Measurements from ENCODE around the gene SPDYE9.
"Not testable (repeated sequence)": the region's sequence is repeated elsewhere in the genome, so short reads cannot be mapped to it uniquely, and the experiment has no call there.

The SPDYE9 gene, protein sequence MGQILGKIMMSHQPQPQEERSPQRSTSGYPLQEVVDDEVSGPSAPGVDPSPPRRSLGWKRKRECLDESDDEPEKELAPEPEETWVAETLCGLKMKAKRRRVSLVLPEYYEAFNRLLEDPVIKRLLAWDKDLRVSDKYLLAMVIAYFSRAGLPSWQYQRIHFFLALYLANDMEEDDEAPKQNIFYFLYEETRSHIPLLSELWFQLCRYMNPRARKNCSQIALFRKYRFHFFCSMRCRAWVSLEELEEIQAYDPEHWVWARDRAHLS

DNA sequence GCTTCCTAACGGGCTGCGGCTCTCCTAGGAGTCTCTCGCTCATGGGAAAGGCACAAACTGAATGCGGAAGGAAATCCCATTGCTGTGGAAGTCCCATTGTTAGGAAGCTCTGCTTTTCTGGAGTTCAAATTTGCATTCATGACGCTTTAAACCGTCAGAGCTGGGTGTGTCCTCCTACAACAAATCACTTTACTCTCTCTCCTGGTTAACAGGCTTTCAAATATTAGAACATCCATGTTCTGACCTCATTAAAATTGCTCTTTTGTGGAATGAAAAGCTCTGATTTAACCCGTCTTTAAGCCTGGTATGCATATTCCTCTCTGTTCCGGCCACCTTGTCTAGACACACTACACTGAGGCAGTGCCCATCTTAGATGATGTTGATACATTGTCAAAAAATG is at the start of gene SPDYE9:
Gene SPDYE9, minus strand, starts transcription at position 101 of the 400 bp plus-strand sequence. CDS start 1,800 bp downstream, outside the sequence.
- CTCF ChIA-PET; H3K27ac ChIP-seq; DNase-seq (ENCODE audit: low spot score); POLR2A ChIA-PET (ENCODE audit: low non-redundant PET): not testable (repeated sequence)

DNA sequence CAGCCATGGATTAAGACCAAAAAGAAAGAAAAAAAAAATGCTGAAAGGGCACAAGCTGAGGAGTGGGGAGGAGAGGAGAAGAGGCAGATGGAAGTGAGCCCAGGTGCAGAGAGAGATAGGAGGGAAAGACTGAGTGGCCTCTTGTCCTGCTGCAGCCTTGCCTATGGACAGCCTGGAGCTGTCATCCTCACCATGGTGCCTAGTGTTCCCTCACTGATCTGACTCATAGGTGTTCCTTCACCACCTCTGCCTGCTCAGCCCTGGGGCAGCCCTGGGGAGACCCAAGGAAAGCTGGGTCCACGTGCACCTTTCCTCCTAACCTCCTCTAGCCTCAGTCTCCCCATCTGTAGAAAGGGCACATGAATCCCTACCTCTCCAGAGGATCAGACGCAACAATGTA is 49.0 kb upstream of the SPDYE9 start:
- CTCF ChIA-PET; DNase-seq (ENCODE audit: low spot score); H3K27ac ChIP-seq; POLR2A ChIA-PET (ENCODE audit: low non-redundant PET): not testable (repeated sequence)

DNA sequence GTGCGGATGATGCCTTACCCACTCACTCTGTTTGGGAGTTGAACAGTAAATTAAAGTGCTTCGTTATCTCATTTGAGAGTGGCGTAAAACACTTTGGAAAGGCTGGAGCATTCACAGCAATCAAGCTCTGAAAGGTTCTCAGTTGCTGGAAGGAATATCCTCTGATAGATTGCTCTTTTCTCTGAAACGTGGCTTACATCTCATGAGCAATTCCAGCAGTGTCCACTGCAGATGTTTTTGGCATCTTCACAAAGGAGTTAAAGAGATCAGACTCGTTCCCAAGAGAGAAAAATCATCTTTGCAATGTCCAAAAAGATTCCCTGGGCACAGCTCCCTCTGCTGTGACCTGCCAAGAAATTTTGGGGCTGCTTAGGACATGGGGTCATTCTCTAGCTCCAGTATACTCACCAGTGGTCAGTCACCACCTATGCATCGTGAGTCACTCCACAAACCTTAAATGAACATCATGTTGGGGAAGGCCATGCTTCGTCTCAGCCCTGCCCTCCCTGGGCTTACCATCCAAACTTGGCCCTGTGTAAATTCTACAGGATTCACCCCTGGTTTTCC is 46.9 kb upstream of the SPDYE9 start:
- CTCF ChIA-PET; H3K27ac ChIP-seq; DNase-seq (ENCODE audit: low spot score); POLR2A ChIA-PET (ENCODE audit: low non-redundant PET): not testable (repeated sequence)

DNA sequence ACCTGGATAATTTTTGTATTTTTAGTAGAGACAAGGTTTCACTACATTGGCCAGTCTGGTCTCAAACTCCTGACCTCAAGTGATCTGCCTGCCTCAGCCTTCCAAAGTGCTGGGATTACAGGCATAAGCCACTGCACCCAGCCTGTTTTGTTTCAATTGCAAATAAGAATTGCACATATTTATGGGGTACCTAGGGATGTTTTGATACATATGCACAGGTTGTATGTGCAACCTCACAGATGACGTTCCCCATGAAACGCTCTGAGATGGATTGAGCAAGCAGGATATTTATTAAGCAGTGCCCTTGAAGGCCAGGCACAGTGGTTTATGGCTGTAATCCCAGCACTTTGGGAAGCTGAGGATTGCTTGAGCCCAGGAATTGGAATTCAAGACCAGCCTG is 44.8 kb upstream of the SPDYE9 start:
- DNase-seq (ENCODE audit: low spot score); H3K27ac ChIP-seq; POLR2A ChIA-PET (ENCODE audit: low non-redundant PET); CTCF ChIA-PET: not testable (repeated sequence)

DNA sequence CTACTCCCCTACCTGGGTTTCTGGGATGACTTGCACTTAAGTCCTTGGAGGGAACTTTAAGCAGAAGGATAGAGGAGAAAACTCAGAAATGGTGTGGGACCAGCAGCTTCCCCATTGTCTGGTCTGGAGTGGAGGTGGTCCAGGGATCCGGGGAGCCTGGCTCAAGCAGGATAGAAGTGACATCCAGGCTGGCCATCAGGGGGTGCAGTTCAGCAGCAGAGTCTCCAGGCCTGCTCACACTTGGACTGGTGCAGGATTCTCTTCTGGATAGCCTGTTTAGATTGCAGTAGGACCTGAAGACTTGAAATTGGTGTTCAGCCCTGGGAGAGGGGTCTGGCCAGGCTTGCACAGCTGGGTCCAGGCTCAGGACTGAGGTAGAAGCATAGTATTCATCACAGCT is 38.3 kb upstream of the SPDYE9 start:
- H3K27ac ChIP-seq; POLR2A ChIA-PET (ENCODE audit: low non-redundant PET); DNase-seq (ENCODE audit: low spot score); CTCF ChIA-PET: not testable (repeated sequence)

DNA sequence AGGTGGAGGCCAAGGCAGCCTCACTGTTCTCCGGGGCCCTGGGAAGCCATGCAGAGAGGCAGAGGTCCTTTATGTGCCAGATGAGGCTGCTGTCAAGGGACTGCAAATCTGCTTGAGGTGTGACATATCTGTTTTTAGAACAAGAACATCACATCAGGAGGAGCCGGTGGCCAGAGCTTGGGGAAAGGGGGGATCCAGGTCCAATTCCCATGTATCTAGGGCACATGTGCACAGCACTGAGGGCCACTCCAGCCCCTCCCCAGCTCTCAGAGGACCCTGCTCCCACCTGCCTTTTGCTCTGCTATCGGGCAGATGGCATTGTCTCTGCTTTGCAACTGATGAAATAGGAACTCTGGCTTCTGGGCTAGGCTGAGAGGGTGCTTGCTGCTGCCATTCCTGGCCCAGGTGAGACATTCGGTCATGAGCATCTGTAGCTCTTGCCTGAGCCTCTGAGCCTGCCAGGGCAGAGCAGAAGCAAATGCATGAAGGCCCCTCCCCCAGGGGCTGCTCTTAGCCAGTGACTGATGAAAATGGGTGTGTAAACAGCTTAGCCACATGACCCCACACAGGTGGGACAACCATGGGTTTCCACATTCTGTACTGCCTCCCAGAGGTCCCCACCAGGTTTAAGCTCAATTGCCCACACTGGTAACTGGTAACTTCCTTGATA is 37.1 kb upstream of the SPDYE9 start:
- POLR2A ChIA-PET (ENCODE audit: low non-redundant PET); DNase-seq (ENCODE audit: low spot score); CTCF ChIA-PET; H3K27ac ChIP-seq: not testable (repeated sequence)

DNA sequence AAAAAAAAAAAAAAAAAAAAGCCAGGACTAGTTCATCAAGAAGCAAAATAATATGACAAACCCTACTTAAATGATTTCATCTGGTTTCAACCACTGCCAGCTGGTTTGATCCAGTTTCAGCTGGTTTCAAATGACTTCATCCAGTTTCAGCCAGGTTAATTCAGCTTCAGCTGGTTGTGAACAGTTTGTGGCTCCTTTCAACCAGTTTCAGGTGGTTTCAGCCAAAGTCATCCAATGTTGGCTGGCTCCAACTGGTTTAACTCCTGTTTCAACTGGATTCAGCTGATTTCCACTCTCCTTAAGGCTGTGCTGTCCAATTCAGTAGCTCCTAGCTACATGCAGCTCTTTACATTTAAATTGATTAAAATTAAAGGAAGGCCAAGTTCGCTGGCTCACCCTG is 32.3 kb upstream of the SPDYE9 start:
- DNase-seq (ENCODE audit: low spot score); CTCF ChIA-PET; H3K27ac ChIP-seq; POLR2A ChIA-PET (ENCODE audit: low non-redundant PET): not testable (repeated sequence)

DNA sequence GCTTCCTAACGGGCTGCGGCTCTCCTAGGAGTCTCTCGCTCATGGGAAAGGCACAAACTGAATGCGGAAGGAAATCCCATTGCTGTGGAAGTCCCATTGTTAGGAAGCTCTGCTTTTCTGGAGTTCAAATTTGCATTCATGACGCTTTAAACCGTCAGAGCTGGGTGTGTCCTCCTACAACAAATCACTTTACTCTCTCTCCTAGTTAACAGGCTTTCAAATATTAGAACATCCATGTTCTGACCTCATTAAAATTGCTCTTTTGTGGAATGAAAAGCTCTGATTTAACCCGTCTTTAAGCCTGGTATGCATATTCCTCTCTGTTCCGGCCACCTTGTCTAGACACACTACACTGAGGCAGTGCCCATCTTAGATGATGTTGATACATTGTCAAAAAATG is 28.0 kb downstream of the SPDYE9 start, which contains the start of gene SPDYE11:
Gene SPDYE11, minus strand, starts transcription at position 101 of the 400 bp plus-strand sequence. CDS start 1,800 bp downstream, outside the sequence.
- DNase-seq (ENCODE audit: low spot score); CTCF ChIA-PET; POLR2A ChIA-PET (ENCODE audit: low non-redundant PET); H3K27ac ChIP-seq: not testable (repeated sequence)

DNA sequence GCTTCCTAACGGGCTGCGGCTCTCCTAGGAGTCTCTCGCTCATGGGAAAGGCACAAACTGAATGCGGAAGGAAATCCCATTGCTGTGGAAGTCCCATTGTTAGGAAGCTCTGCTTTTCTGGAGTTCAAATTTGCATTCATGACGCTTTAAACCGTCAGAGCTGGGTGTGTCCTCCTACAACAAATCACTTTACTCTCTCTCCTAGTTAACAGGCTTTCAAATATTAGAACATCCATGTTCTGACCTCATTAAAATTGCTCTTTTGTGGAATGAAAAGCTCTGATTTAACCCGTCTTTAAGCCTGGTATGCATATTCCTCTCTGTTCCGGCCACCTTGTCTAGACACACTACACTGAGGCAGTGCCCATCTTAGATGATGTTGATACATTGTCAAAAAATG is 56.2 kb downstream of the SPDYE9 start, which contains the start of gene SPDYE8:
Gene SPDYE8, minus strand, starts transcription at position 101 of the 400 bp plus-strand sequence. CDS start 1,800 bp downstream, outside the sequence.
- DNase-seq (ENCODE audit: low spot score); POLR2A ChIA-PET (ENCODE audit: low non-redundant PET); CTCF ChIA-PET; H3K27ac ChIP-seq: not testable (repeated sequence)
